GM12878 (cell line): ENCODE data around the gene INHBB.

Experiments
- BRCA1 ChIP-seq: IDR thresholded peaks from 2 replicates; pipeline ENCODE4 v1.6.1; 2011; ENCODE audit warnings: low read depth, low read length, improper control_type of control experiment
- ESRRA ChIP-seq: IDR thresholded peaks from 2 replicates; pipeline ENCODE4 v1.6.1; 2012; ENCODE audit warnings: mild to moderate bottlenecking, low read length, improper control_type of control experiment
- FOXM1 ChIP-seq: IDR thresholded peaks from 2 replicates; pipeline ENCODE4 v1.6.1; 2012; ENCODE audit warnings: low read depth, mild to moderate bottlenecking, inconsistent platforms, low read length, moderate library complexity
- JUND ChIP-seq: IDR thresholded peaks from 2 replicates; pipeline ENCODE4 v1.6.1; 2012; ENCODE audit warnings: low read depth, mild to moderate bottlenecking, low read length, improper control_type of control experiment, moderate library complexity
- POLR2A ChIP-seq: IDR thresholded peaks from 2 replicates; pipeline ENCODE4 v1.6.1; 2011; ENCODE audit warnings: low read depth, mild to moderate bottlenecking, low read length
- RAD21 ChIP-seq: IDR thresholded peaks from 2 replicates; pipeline ENCODE4 v1.6.1; 2011; ENCODE audit warnings: mild to moderate bottlenecking, low read depth, low read length, moderate library complexity; ENCODE audit not compliant: insufficient read depth
- RFX5 ChIP-seq: IDR thresholded peaks from 2 replicates; pipeline ENCODE4 v1.6.1; 2011; ENCODE audit warnings: low read depth, low read length, improper control_type of control experiment
- SMAD1 ChIP-seq: fragments of 450-650 bp; IDR thresholded peaks from 2 replicates; pipeline ENCODE4 v1.6.1; 2018; ENCODE audit warnings: mild to moderate bottlenecking, low read depth; ENCODE audit not compliant: partially characterized antibody
- YBX1 ChIP-seq: fragments of 450-650 bp; IDR thresholded peaks from 2 replicates; pipeline ENCODE4 v1.6.1; 2016; ENCODE audit warnings: antibody characterized with exemption
- YY1 ChIP-seq: IDR thresholded peaks from 2 replicates; pipeline ENCODE4 v1.6.1; 2011; ENCODE audit warnings: low read depth, mild to moderate bottlenecking, low read length
- TF ChIP-seq, protein P1 (sequence below), 3 experiments: IDR thresholded peaks in 2 of 3; conservative IDR thresholded peaks in 1 of 3; 2 replicates each; pipeline ENCODE4 v1.5.1; 2011; ENCODE audit warnings: low read depth in 3 of 3, low read length in 3 of 3, mild to moderate bottlenecking in 3 of 3, control low read depth in 2 of 3, moderate library complexity in 2 of 3, inconsistent platforms in 1 of 3, mixed read lengths in 1 of 3; ENCODE audit not compliant: control insufficient read depth in 2 of 3, insufficient read depth in 1 of 3; ENCODE audit errors: extremely low read depth in 1 of 3
- TF ChIP-seq, protein P2 (sequence below): IDR thresholded peaks from 2 replicates; pipeline ENCODE4 v1.6.1; 2011; ENCODE audit warnings: mild to moderate bottlenecking, low read depth, low read length, moderate library complexity; ENCODE audit not compliant: insufficient replicate concordance

DNA sequence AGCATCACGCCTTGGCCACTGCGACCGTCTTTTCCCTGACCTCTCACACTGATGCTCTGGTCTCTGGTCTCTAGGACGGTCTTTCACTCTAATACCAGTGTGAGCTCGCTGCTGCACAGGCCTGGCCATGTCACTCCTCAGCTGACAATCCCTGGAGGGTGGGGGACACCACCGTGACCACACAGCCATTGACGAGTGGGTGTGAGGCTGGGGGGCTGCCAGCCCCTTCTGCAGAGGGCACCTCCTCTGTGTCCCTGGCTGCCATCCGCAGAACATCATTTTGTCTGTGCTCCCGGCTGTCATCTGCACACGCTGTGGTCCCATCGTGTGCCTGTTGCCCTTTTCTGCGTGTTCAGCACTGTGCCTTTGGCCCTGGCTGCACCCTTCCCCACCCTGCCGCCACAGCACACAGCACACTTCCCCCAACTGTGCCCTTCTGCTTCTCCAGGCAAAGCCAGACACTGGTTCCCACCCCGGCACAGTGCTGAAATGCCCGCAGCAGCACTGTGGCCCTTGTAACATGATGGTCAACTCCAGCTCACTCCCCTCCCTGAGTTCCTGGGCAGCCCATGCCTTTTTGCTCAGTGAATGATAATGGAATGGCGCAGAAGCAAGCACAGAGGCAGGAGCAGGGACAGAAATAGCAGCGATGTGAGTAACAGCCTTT lies 30.4 kb upstream of the INHBB start:
- no peak for TF ChIP-seq FOXM1
- TF ChIP-seq, protein P1, sequence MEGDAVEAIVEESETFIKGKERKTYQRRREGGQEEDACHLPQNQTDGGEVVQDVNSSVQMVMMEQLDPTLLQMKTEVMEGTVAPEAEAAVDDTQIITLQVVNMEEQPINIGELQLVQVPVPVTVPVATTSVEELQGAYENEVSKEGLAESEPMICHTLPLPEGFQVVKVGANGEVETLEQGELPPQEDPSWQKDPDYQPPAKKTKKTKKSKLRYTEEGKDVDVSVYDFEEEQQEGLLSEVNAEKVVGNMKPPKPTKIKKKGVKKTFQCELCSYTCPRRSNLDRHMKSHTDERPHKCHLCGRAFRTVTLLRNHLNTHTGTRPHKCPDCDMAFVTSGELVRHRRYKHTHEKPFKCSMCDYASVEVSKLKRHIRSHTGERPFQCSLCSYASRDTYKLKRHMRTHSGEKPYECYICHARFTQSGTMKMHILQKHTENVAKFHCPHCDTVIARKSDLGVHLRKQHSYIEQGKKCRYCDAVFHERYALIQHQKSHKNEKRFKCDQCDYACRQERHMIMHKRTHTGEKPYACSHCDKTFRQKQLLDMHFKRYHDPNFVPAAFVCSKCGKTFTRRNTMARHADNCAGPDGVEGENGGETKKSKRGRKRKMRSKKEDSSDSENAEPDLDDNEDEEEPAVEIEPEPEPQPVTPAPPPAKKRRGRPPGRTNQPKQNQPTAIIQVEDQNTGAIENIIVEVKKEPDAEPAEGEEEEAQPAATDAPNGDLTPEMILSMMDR (IDR thresholded peaks at IDR 0.05 in 2 of 3, conservative IDR thresholded peaks at IDR 0.05 in 1 of 3; ENCODE audit: control insufficient read depth in 2 of 3, extremely low read depth in 1 of 3, insufficient read depth in 1 of 3, low read depth in 3 of 3, low read length in 3 of 3) = no peak
- TF ChIP-seq, protein P2, sequence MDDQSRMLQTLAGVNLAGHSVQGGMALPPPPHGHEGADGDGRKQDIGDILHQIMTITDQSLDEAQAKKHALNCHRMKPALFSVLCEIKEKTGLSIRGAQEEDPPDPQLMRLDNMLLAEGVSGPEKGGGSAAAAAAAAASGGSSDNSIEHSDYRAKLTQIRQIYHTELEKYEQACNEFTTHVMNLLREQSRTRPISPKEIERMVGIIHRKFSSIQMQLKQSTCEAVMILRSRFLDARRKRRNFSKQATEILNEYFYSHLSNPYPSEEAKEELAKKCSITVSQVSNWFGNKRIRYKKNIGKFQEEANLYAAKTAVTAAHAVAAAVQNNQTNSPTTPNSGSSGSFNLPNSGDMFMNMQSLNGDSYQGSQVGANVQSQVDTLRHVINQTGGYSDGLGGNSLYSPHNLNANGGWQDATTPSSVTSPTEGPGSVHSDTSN = no peak
- TF ChIP-seq RAD21 = no peak
- TF ChIP-seq JUND = no peak
- TF ChIP-seq YBX1 = no peak
- TF ChIP-seq BRCA1 = no peak
- TF ChIP-seq ESRRA = no peak
- TF ChIP-seq RFX5 = no peak
- TF ChIP-seq SMAD1 = no peak
- no peak for TF ChIP-seq POLR2A
- no peak for TF ChIP-seq YY1
